Lung microvascular endothelial cell (primary cell): ENCODE results near the gene RIBC1. TPM values are rescaled to one million over a fixed set of nuclear protein-coding genes. Genes with fewer than 3 reads are reported as not detected.
"Not testable (repeated sequence)": the region's sequence is repeated elsewhere in the genome, so short reads cannot be mapped to it uniquely, and the experiment has no call there.

Source experiments
- DNase-seq, 2 donors: peaks; one replicate each; pipeline versions ENCODE4 v3.0.0 to v3.0.0-alpha.2; 2010; ENCODE audit warnings: low read depth in 2 of 2
- total RNA-seq: library from RNA; depleted of rRNA; stranded (reverse); fragments of >200 nt; gene quantifications from 2 replicates; pipeline ENCODE4 v1.2.1, GENCODE V29; 2014

RIBC1 gene
- total RNA-seq, 1 donor from 2014 or later = under 0.01 TPM

DNA sequence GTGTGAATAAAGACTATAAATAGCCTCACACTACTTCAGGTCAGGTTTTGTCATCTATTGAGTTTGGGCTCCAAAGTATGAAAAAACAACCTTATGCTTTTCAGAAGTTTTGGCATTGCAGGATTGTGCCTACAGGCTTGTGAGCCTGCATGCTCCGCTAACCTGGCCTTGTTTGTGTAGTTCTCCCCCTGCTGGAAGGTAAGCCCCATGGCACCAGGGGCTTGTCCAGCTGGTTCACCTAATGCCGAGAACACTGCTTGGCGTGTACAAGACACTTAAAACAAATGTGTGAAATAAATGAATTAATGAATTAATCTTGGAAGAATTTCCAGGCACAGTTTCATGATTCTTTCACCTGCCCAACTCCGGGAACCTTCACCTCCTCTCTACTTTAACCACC lies 13.3 kb downstream of the RIBC1 start:
- peak; percentile 73 to 86 for DNase-seq

DNA sequence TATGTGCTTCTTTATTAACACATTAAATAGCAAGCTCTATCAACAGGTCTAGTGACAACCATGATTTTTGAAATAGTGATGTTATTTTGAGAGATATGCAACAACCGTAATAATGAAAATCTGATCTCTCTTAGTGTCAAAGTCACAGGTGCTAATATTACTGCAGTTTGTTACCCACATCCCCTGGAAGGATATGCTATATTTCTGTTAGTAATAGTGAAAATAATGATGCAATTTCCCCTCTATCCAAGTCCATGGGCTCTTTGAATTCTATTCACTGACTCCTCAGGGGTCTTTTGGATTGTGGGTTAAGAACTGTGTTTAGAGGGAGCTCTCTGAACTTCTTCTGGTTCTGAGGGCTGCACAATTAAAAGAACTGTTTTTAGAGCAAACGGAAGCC lies 14.5 kb downstream of the RIBC1 start:
- DNase-seq = no peak

DNA sequence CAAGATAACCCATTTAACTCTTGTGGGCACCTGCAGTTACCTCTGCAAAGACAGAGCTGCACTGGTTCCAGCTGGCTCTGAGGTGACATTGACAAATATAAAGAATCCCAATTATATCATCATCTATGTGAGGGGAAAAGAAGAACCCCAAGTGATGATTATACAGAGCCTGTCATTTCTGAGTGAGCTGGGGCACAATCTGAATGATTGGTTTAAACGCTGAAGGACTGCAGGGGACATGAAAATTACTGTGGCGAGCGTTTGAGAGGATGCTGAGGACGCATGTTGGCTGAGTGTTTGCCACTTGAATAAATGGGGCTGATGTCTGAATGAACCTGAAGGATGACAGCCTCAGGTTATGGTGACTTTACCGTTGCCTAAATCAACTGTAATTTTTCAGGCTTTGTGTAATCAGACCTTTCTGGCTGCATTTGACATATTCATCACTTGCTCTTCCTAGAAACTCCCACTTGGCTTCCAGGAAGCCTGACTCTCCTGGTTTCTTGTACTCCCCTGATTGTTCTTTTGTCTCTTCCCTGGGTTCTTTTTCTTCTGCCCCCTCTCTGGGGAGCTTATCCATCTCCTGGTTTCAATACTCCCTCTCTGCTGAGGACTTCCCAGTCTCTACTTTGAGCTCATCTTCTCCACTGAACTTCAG lies 15.6 kb downstream of the RIBC1 start:
- no peak for DNase-seq

DNA sequence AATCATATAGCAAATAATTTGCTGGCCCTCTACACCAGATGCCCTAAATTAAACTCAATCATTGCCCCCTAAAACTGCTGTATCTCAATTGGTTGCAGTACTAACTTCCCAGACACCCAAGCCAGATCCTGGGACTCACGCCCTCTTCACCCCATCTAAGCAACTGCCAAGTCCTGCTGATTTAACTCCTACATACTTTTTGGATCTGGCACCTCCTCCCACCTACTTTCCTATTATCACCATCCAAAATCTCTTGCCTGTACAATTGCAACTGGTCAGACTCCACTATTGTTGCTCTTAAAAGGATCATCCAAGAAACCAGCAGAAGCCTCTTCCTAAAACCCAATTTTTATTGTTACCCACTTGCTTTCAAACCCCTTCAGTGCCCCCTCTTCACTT lies 16.2 kb downstream of the RIBC1 start:
- no peak for DNase-seq

DNA sequence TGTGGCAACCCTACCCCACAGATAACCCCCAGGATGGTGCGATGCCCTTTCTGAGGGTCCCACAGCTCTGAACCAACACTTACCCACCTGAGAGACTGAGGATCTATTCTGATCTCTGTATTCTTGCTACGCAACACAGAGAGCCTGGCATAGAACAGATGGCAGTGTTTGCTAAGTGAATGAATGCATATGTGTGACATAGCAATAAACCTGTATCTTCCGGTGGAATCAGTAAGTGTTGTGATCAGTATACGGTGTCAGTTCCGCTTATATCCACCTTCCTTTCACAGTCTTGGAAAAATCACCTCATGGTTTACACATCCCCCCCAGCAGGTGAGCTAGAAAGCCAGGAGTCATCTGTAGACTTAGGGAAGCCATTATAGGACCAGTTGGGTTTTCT lies 17.4 kb downstream of the RIBC1 start:
- DNase-seq = no peak

DNA sequence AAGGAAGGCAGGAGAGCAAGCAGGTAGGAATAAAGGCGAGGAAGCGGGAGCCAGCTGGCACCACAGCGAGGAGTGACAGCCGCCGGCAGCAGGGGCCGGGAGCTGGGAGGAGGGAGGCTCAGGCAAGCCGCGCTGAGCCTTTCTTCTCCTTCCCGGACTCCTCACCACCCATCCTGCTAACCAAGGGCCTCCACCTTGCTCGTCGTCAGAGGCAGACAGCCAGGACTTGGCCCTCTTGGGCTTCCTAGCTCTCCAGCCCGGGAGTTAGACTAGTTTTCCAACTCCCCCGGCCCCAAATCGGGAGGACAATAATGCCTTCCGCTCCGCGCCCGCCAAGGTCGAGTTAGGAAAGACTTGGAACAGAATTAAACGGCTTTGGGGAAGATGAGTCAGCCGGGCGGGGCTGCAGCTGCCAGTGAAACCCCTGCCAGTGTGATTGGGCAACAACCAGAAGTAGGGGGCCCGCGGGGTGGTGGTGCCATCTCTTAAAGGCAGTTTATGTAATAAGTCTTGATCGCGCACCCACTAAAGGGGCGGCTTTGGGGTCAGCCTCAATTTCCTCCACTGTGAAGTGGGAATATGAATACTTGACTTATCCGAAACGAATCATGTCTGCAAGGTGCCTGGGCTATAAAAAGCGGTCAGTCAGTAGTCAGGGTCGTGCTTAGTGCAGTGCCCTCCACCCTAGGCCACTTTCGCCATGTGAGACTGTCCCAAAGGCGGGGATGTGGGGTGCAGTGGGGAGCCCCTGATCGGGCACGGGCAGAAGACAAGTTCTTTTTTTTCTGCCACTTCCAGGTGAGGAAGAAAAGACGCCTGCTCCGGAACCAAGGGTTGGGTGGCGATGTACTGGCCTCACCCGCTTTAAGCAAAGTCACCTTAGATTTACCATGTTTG lies 18.2 kb downstream of the RIBC1 start:
- DNase-seq = peak; percentile 47 to 55

DNA sequence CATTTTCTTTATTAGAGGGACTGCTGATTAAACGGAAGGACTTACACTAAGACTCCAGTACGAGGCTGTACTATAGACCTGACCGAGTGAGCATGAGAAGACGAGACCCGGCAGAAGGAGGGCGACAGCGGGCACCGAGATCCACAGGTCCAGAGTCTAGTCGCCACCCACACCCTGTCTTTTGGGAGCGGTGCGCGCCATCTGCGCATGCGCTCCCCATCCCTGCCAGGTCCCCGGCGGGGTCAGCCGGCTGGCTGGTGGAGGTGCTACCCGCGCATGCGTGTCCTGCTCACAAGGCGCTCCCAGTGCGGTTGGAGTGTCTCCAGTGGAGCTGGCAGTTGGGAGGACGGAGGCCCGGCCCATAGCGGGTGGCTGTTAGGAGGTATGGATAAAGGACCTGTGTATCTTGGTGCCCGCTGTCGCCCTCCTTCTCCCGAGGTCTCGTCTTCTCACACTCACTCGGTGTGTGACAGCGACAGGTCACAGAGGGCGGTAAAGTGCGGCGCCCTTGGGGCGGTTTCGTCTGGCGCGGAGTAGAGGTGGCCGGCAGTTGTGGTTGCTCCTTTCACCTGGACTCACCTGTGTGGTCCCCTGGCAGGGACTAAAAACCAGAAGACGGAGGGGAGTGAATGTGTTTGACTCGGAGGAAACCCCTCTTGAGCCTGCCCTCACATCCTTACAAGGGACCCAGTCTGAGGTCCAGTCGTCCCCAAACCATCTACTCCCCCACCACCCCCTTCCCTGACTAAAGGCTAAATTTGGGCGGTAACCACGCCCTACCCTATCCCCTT lies 19.1 kb downstream of the RIBC1 start:
- DNase-seq = peak; percentile 49 to 50

DNA sequence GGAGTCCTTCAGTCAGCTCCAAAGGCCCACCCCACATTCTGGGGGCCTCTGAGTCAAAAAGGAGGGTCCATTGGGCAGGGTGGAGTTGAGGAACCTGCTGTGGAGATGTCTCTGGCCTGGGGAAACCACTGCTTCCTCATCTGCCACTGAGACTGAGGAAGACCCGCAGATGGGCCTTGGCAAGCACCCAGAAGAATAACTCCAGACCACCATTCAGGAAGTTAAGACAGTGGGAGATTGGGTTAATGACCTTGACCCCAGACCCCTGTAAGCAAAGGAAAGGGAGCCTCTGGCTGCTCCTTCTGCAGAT lies 19.6 kb downstream of the RIBC1 start:
- no peak for DNase-seq

DNA sequence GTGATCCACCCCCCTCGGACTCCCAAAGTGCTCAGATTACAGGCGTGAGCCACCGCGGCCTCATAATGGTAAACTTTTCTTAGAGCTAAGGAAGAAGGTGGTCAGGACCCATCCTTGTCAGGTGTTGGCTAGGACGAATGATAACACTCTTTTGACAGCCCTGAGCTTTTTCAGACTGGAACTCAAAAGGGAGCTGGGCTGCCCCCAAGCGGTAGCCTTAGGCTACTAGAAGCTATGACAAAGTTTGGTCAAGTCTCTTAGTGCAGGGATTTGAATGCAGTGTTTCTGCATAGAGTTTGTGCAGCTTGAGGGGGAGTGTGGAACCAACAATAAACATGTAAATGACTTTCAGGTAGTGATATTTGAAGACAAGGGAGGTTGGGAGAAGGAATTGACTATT lies 23.3 kb downstream of the RIBC1 start:
- peak; percentile 53 to 64 for DNase-seq

DNA sequence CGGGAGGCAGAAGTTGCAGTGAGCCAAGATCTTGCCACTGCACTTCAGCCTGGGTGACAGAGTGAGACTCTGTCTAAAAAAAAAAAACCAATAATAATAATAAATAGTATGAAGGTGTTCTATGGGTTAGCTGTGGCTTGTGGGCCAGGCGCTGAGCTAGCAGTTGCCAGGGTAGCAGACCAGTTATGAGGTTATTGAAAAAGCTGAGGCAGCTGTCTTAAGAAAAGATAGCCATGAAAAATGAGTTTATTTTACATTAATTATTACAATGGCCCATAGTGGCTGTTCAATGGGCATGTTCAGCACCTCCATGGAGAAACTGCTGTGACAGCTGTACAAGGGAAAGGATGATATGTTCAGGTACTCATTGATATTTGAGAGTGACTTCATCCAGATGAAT lies 24.8 kb downstream of the RIBC1 start:
- no peak for DNase-seq

DNA sequence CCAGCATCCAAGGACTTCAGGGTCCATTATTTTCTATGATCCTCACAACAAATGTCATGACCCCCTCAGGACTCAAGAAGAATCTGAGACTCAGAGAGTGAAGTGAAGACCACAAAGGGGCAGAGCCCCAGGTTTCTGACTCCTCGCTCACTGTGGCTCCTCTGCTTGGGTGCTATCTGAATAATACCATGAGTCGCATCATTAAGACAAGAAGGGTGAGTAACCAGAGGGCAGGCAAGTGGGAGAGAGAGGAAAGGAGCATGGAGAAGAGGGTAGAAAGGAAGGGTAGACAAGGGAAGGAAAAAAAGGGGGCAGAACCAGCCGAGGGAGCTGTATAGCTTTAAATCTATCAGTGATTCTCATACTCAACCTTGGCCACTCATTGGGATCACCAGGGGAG lies 27.0 kb downstream of the RIBC1 start:
- DNase-seq = no peak

DNA sequence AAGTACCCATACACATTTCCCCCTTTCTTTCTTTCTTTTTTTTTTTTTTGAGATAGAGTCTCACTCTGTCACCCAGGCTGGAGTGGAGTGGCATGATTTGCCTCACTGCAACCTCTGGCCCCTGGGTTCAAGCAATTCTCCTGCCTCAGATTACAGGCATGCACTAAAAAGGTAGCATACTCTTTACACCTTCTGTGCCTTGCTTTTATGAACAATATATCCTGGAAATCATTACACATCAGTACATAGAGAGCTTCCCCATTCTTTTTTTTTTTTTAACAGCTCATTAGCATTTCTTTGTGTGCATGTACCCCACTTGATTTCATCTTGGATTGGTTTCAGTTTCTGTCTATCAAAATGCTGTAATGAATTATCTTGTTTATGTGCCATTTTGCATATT lies 30.1 kb downstream of the RIBC1 start:
- no peak for DNase-seq

DNA sequence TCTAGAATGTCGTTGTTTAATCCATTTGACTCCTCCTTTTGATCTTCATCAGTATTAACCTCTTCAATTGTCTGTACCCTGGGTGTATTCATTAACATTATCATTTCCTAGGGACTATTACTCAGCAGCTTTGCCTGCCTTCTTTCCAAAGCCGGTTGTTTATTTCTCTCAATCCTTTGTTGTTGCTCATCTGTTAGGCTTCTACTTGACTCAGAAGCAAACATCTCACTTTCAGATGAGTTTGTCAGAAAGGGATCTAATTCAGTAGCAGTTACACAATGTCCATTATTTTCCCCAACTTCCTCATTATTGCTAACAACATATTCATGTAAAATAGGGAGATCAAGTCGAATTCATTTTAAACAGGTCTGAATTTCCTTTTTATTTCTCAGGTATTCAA lies 33.6 kb downstream of the RIBC1 start:
- DNase-seq = peak in 1 of 2 donors; percentile 10

DNA sequence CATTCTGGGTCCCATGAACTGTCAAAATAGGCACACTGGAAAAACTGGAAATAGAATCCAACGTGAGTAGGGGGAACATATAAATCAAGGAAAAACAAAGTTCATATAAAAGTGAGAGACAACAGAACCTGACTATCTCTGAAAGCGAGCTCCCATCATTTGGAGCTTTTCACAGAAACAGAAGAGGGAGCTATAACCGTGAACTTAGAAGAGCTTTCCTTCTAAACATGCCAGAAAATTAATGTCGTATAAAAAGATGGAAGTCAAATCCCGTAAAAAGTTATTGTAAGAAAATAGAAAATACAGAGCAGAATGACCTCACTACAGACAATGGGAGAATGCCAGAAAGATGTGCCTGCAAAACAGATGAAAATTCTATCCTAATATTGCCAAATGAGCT lies 35.4 kb downstream of the RIBC1 start:
- no peak for DNase-seq

DNA sequence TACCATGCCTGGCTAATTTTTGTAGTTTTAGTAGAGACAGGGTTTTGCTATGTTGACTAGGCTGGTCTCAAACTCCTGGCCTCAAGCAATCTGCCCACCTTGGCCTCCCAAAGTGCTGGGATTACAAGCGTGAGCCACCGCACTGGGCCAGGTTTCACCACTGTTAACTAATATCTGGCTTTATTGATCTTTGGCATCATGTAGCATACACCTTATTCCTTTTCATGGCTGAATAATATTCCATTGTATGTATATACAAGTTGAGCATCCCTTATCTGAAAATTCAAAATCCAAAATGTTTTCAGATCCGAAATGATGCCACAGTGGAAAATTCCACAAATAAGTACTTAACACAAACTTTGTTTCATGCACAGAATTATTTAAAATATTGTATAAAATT lies 46.0 kb downstream of the RIBC1 start:
- not testable (repeated sequence) for DNase-seq

DNA sequence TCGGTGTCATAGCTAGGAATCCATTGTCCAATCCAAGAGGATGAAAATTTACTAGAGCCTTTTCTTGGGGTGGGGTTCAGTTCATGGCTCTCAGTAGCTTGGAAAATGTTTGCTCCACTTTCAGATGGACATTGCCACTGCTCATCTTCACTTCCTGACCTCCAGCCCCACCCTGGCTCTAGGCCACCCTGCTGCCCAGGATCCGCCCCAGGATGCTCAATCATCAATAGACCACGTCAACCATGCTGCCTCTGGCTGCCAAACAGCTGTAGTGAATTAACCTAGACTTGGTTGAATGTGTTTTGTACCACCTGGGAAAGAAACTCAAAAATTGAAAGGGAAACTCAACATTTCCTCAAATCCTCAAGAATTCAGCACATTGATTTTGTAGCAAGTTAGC lies 48.7 kb downstream of the RIBC1 start:
- no peak for DNase-seq

DNA sequence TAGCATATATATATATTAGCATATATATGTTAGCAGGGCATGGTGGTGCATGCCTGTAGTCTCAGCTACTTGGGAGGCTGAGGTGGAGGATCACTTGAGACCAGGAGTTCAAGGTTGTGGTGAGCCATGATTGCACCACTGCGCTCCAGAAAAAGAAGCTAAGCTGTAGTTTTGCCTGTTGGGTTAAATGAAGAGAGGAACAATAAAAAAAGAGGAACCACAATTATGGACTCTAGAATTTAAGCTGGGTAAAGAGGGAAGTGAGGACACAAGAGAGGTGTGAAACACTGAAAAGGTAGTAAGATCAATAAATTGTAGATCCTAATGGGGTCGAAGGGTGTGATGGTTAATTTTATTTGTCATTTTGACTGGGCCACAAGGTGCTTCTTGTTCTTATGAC lies 52.0 kb downstream of the RIBC1 start:
- no peak for DNase-seq

DNA sequence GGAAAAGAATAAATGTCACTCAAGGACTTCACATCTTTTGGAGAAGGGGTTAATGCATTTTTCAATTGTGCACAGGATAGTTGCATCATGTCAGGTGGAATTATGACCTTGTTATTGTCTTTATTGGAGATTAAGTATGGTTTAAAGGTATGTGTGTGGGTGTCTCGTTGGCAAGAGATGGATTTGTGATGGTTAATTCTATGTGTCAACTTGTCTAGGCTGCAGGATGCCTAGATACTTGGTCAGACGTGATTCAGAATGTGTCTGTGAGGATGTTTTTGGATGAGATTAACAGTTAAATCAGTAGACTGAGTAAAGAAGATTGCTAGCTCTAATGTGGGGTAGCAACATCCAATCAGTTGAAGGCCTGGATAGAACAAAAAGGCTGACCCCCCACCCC lies 53.7 kb downstream of the RIBC1 start:
- DNase-seq = no peak

DNA sequence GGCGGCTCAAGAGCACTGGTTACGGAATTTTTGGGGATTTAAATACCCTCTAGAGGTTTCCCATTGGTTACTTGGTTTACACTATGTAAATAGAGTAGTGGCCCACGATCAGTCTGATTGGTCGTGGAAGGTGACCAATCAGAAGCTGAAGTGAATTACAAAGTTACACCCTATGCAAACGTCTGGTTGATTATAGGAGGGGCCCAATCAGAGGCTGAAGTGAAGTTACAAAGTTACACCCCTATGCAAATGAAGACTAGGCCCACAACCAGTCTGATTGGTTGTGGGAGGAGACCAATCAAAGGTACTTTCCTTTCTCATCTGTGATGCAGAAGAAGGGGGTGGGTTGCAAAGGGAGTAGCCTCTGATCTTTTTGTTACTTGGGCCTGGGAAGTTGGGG lies 56.6 kb downstream of the RIBC1 start:
- DNase-seq = peak in 1 of 2 donors; percentile 20
